K562 (cell line): ENCODE results near the gene ABLIM2. TPM values are rescaled to one million over a fixed set of nuclear protein-coding genes. Genes with fewer than 3 reads are reported as not detected.

Source experiments
- ATAC-seq: fragments of 200-7000 bp; cut with Tn5 transposase; 3 replicates; pipeline ENCODE4 v1.9.1; 2020; ENCODE audit warnings: moderate library complexity
- BruUV-seq: library from RNA; stranded (reverse); fragments of 400-500 nt; replicated peaks from 2 replicates; lab custom pipeline; 2021; lab: Mats Ljungman, UMichigan
- CTCF ChIA-PET: fragments of 300-600 bp; formaldehyde crosslinking; extraction: SDS; loops from one replicate; lab custom pipeline; 2021; ENCODE audit warnings: low intra/inter-chr PET ratio; lab: Yijun Ruan, JAX
- POLR2A ChIA-PET: fragments of 300-600, 350-650 bp; sonication (Branson Sonifier 250); formaldehyde crosslinking; extraction: SDS; loops from one replicate; lab custom pipeline; 2021; ENCODE audit warnings: antibody characterized with exemption, inconsistent platforms; lab: Yijun Ruan, JAX
- DNase-seq, 4 experiments: peaks; one replicate each; pipeline versions ENCODE4 v3.0.0 to v3.0.0-alpha.2; 2011 to 2018; ENCODE audit warnings: low spot score in 3 of 4, mixed read lengths in 3 of 4; ENCODE audit errors: extremely low read depth in 1 of 4
- FAIRE-seq: peaks from 2 replicates; lab custom pipeline; 2011; peaks lifted over from hg19 to GRCh38; lab: Jason Lieb, UNC
- H2AFZ ChIP-seq: 2 replicates; pipeline ENCODE4 v1.6.0; 2011; ENCODE audit warnings: low read depth, low read length, control low read depth, inconsistent platforms
- H3K27ac ChIP-seq: fragments of 200-600 bp; 3 replicates; pipeline ENCODE4 v1.8.0; 2011; ENCODE audit warnings: low read depth, mild to moderate bottlenecking, control low read depth, inconsistent platforms, low read length, moderate library complexity, mixed read lengths; ENCODE audit errors: extremely low read depth
- H3K27me3 ChIP-seq, 2 experiments: fragments of 300-600 bp in 1 of 2; 2 replicates in 1 of 2; 3 replicates in 1 of 2; pipeline versions ENCODE4 v1.6.0 to v1.8.0; 2011; ENCODE audit warnings: inconsistent platforms in 2 of 2, low read length in 2 of 2, mild to moderate bottlenecking in 1 of 2, mixed read lengths in 1 of 2, moderate library complexity in 1 of 2; ENCODE audit not compliant: control insufficient read depth in 2 of 2, insufficient read depth in 2 of 2
- H3K36me3 ChIP-seq: fragments of 300-600 bp; 3 replicates; pipeline ENCODE4 v1.8.0; 2011; ENCODE audit warnings: mild to moderate bottlenecking, low read length, inconsistent platforms; ENCODE audit not compliant: control insufficient read depth, insufficient read depth
- H3K4me1 ChIP-seq, 2 experiments: fragments of 200-600 bp in 1 of 2; replicated peaks in 1 of 2; 2 replicates in 1 of 2; 3 replicates in 1 of 2; pipeline versions ENCODE4 v1.5.1 to v1.8.0; 2011; ENCODE audit warnings: inconsistent platforms in 2 of 2, low read length in 2 of 2, mild to moderate bottlenecking in 1 of 2, mixed read lengths in 1 of 2, moderate library complexity in 1 of 2; ENCODE audit not compliant: control insufficient read depth in 2 of 2, insufficient read depth in 2 of 2
- H3K4me2 ChIP-seq: 2 replicates; pipeline ENCODE4 v1.6.1; 2011; ENCODE audit warnings: low read length, control low read depth, inconsistent platforms, mixed read lengths; ENCODE audit not compliant: insufficient read depth
- H3K4me3 ChIP-seq: fragments of 200-600 bp; sonication (generic), shearing (Covaris generic); 2 replicates; pipeline ENCODE4 v1.5.1; 2016; ENCODE audit warnings: control low read depth, inconsistent platforms
- H3K79me2 ChIP-seq: fragments of 200-600 bp; 3 replicates; pipeline ENCODE4 v1.8.0; 2011; ENCODE audit warnings: low read length, inconsistent platforms; ENCODE audit not compliant: control insufficient read depth, insufficient read depth
- H3K9ac ChIP-seq, 2 experiments: 2 replicates each; pipeline versions ENCODE4 v1.6.0 to v1.6.1; 2011; ENCODE audit warnings: low read depth in 2 of 2, low read length in 2 of 2, control low read depth in 1 of 2, inconsistent platforms in 1 of 2, mild to moderate bottlenecking in 1 of 2, mixed read lengths in 1 of 2; ENCODE audit not compliant: insufficient read depth in 1 of 2
- H3K9me1 ChIP-seq: one replicate; pipeline ENCODE4 v1.6.0; 2011; ENCODE audit warnings: inconsistent platforms, mild to moderate bottlenecking, low read length, moderate library complexity; ENCODE audit not compliant: control insufficient read depth, insufficient read depth
- H3K9me3 ChIP-seq: replicated peaks from 2 replicates; pipeline ENCODE4 v1.5.1; 2011; ENCODE audit warnings: low read depth, low read length, inconsistent platforms; ENCODE audit not compliant: control insufficient read depth, insufficient read depth
- H4K20me1 ChIP-seq: replicated peaks from 2 replicates; pipeline ENCODE4 v1.6.1; 2011; ENCODE audit warnings: low read length, inconsistent platforms, mixed read lengths; ENCODE audit not compliant: control insufficient read depth, insufficient read depth
- CREM ChIP-seq: IDR thresholded peaks from 2 replicates; pipeline ENCODE4 v1.6.1; 2014; ENCODE audit warnings: antibody characterized with exemption, low read depth
- ELF2 ChIP-seq: fragments of 250-450 bp; sonication (Bioruptor Pico); IDR thresholded peaks from 2 replicates; pipeline ENCODE4 v1.5.0; 2021; ENCODE audit warnings: mild to moderate bottlenecking
- JUN ChIP-seq, 2 experiments: sonication (generic) in 1 of 2; formaldehyde crosslinking in 1 of 2; IDR thresholded peaks; 2 replicates each; pipeline versions ENCODE4 v1.6.1 to v1.8.0; 2012 to 2022; ENCODE audit warnings: borderline replicate concordance in 2 of 2, mild to moderate bottlenecking in 2 of 2, improper control_type of control experiment in 1 of 2, low read depth in 1 of 2, low read length in 1 of 2, missing genetic modification reagents in 1 of 2
- NFE2L1 ChIP-seq: fragments of 450-650 bp; IDR thresholded peaks from 2 replicates; pipeline ENCODE4 v1.6.1; 2016; ENCODE audit warnings: missing genetic modification characterization, low read depth, mild to moderate bottlenecking, missing compliant biosample characterization, moderate library complexity, borderline replicate concordance
- SIN3A ChIP-seq, 2 experiments: fragments of 150-350 bp in 1 of 2; IDR thresholded peaks; 2 replicates each; pipeline ENCODE4 v1.6.1; 2011 to 2016; ENCODE audit warnings: borderline replicate concordance in 2 of 2, low read depth in 2 of 2, low read length in 2 of 2, mild to moderate bottlenecking in 2 of 2, moderate library complexity in 2 of 2; ENCODE audit not compliant: control insufficient read depth in 1 of 2
- ZNF133 ChIP-seq: fragments of 250-450 bp; sonication (Bioruptor Pico); IDR thresholded peaks from 2 replicates; pipeline ENCODE4 v1.4.0; 2020; ENCODE audit warnings: mild to moderate bottlenecking
- ZNF134 ChIP-seq: fragments of 250-450 bp; sonication (Bioruptor Pico); conservative IDR thresholded peaks from 2 replicates; pipeline ENCODE4 v1.4.0; 2020
- ZNF184 ChIP-seq: sonication (generic); formaldehyde crosslinking; IDR thresholded peaks from 2 replicates; pipeline ENCODE4 v1.5.0; 2020; ENCODE audit warnings: missing genetic modification reagents
- ZNF778 ChIP-seq: fragments of 450-650 bp; formaldehyde crosslinking; IDR thresholded peaks from 2 replicates; pipeline ENCODE4 v1.4.0; 2020; ENCODE audit warnings: mild to moderate bottlenecking, moderate library complexity
- WGBS: fragments of 100-300 bp; shearing (Covaris generic); methylation state at CpG from one replicate; pipeline ENCODE4 v1.1.6; 2016; ENCODE audit warnings: low coverage, mixed read lengths; ENCODE audit not compliant: insufficient coverage; ENCODE audit errors: missing lambda C conversion rate; 5-methylcytosine and 5-hydroxymethylcytosine counted together
- in situ Hi-C: fragments of 300-500 bp; cut with MboI; formaldehyde crosslinking; loops from 4 replicates; pipeline ENCODE4 v1.15.0; 2018; ENCODE audit warnings: inconsistent platforms, mixed read lengths
- intact Hi-C: fragments of 100-400 bp; cut with micrococcal nuclease; formaldehyde crosslinking; loops from 2 replicates; pipeline ENCODE4 v1.14.2; 2022
- polyA plus RNA-seq, 8 experiments: library from polyadenylated mRNA; depleted of rRNA in 4 of 8; stranded (reverse) in 5 of 8; unstranded in 3 of 8; fragments of >200 nt; fragmentation: Nextera tagmentation in 2 of 8; fragmentation: Illumina TruSeq in 1 of 8; extraction: Ambion mirVana in 2 of 8; extraction: Trizol in 1 of 8; gene quantifications; 2 replicates each; pipeline versions ENCODE4 v1.2.1 to v1.2.3, GENCODE V29; 2011 to 2014; ENCODE audit warnings: inconsistent platforms in 1 of 8, missing spikeins in 1 of 8
- total RNA-seq, 7 experiments: library from RNA; depleted of rRNA in 6 of 7; stranded (reverse); fragments of >200 nt in 6 of 7; fragmentation: Illumina TruSeq in 2 of 7; extraction: Trizol in 2 of 7; gene quantifications; 2 replicates each; pipeline versions ENCODE4 v1.2.1 to v1.2.3, GENCODE V29; 2011 to 2021; ENCODE audit warnings: low replicate concordance in 1 of 7

Gene ABLIM2
- total and polyA plus RNA-seq, 9 of the 15 experiments (the other 6 are each of a cell fraction or from before 2014, with no cell fraction given): not detected

DNA sequence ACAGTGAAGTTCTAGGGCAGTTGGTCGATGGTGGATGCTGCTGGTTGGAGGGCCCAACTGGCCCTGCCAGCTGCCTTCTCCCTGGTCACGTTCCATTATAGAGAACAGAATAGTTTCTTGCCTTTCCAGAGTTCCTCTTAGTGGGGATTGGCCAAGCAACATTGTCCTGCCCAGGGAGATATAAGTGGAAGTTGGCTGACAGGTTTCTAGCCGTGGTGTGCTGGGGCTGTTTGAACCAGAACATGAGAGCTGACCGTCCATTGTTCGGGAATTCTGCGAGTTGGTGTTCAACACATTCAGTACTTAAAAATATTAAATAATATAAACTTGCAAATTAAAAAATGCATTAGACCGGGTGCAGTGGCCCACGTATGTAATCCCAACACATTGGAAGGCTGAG, 215.4 kb downstream of the ABLIM2 start (continued):
- TF ChIP-seq JUN (IDR thresholded peaks at IDR 0.05; ENCODE audit: borderline replicate concordance, low read depth, low read length) (no peak), JUN (CRISPR knock-in tag; IDR thresholded peaks at IDR 0.05; ENCODE audit: borderline replicate concordance) (no peak), NFE2L1 (tag) (no peak), ZNF184 (CRISPR knock-in tag) (no peak), ZNF778 (CRISPR knock-in tag) (no peak), SIN3A (IDR thresholded peaks at IDR 0.05; ENCODE audit: borderline replicate concordance in 2 of 2, control insufficient read depth in 1 of 2, low read depth in 2 of 2, low read length in 2 of 2) (no peak)
- TF ChIP-seq, all 486 proteins: peak for 0

DNA sequence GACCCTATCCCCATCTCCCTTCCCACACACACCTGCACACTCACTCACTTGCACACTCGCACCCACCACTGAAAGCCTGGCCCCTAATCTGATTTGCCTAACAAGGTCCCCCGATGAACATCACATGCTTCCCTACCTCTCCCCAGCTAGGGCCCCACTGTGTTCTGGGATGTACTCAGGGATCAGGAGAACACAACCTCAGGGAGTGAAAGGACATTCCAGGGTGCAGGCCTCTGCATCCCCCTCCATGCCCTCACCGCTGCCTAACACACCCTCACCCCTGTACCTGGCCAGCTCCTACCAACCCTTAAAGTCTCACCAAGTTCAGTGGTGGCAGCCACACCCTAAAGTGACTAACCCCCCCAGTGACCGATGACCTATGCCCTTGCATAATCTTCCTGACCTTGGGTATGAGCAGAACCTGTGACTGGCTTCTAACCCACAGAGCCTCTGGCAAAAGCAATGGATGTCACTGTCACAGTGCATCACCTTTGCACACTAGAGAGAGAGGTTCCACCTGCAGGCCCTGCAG, 216.6 kb downstream of the ABLIM2 start:
- Histone ChIP-seq H4K20me1 (no peaks in the 10 kb centered on the region), H3K4me1 (peaks cover 0 to 14% of the 10 kb centered on the region in 2 experiments; a peak in 2 of 5 replicates), H3K79me2 (no peaks in the 10 kb centered on the region), H3K36me3 (no peaks in the 10 kb centered on the region), H3K9ac (no peak overlapping the region), H3K9me1 (no peaks in the 10 kb centered on the region), H3K4me2 (no peak overlapping the region), H3K27ac (no peak overlapping the region), H3K27me3 (peaks cover 6 to 16% of the 10 kb centered on the region in 2 experiments; a peak in 3 of 5 replicates), H2AFZ (no peak overlapping the region), H3K4me3 (no peak overlapping the region), H3K9me3 (no peaks in the 10 kb centered on the region)
- no peak for TF ChIP-seq ZNF134 (CRISPR knock-in tag)
- TF ChIP-seq ELF2: no peak
- TF ChIP-seq ZNF778 (CRISPR knock-in tag): no peak
- no peak for TF ChIP-seq ZNF133
- no peak for TF ChIP-seq CREM
- DNase-seq: no peak
- in situ Hi-C loops (no loop called here), intact Hi-C loops (no loop called here)
- POLR2A ChIA-PET: no interaction called here
- WGBS: 2% methylated on average over 4 of the region's 4 CpGs
- no TSS peak for BruUV-seq
- no peak for ATAC-seq
- CTCF ChIA-PET: no interaction called here
- no peak for FAIRE-seq
